Neural crest cell (in vitro differentiated cells): ENCODE data around the gene LSAMP. TPM values are rescaled to one million over a fixed set of nuclear protein-coding genes. Genes with fewer than 3 reads are reported as not detected.

Source experiments
- DNase-seq: peaks from one replicate; pipeline ENCODE4 v3.0.0; 2021; ENCODE audit warnings: low read depth, mixed read lengths, low spot score
- H3K27ac Mint-ChIP-seq: one replicate; pipeline ENCODE4 v1.8.0; 2021; ENCODE audit warnings: mild to moderate bottlenecking, mixed read lengths; ENCODE audit not compliant: unreplicated experiment
- H3K27me3 Mint-ChIP-seq: 2 replicates; pipeline ENCODE4 v1.8.0; 2021; ENCODE audit warnings: low read depth, mild to moderate bottlenecking, mixed read lengths
- H3K36me3 Mint-ChIP-seq: 2 replicates; pipeline ENCODE4 v1.8.0; 2021; ENCODE audit warnings: low read depth, mild to moderate bottlenecking, mixed read lengths
- H3K4me1 Mint-ChIP-seq: 2 replicates; pipeline ENCODE4 v1.8.0; 2021; ENCODE audit warnings: mixed read lengths
- H3K4me3 Mint-ChIP-seq: one replicate; pipeline ENCODE4 v1.8.0; 2021; ENCODE audit warnings: mild to moderate bottlenecking, mixed read lengths
- H3K9me3 Mint-ChIP-seq: 2 replicates; pipeline ENCODE4 v1.8.0; 2021; ENCODE audit warnings: mixed read lengths
- CTCF ChIP-seq: fragments of 200-600 bp; sonication (generic); conservative IDR thresholded peaks from 2 replicates; pipeline ENCODE4 v1.5.0; 2021; ENCODE audit warnings: antibody characterized with exemption, mild to moderate bottlenecking
- total RNA-seq: library from RNA; stranded (reverse); gene quantifications from 2 replicates; pipeline ENCODE4 v1.2.1, GENCODE V29; 2021

The LSAMP gene
- total RNA-seq, 1 donor from 2014 or later, result 36.7 TPM

DNA sequence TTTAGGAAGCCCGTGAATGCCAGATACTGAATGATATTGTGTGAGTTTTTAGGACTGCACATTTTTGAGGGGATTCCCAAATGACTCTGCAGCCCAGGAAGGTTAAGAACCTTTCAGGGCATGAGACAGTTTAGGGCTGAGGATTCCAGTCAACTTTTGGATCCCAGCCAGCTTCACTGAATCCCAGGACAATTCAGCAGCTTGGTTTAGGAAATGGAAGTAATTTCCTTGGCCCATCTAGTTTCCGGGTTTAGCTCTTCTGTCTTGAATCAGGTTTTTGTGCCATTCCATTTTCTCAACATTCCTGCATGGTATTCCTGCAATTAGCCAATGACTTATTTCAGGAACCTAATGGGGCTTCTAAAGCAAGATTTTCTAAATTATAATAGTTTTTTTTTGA lies 253.9 kb downstream of the LSAMP start:
- peaks cover 14% of the 10 kb centered on the region for H3K4me1 Mint-ChIP-seq
- no peak for TF ChIP-seq CTCF
- H3K4me3 Mint-ChIP-seq, result no peak overlapping the region
- H3K27me3 Mint-ChIP-seq, result no peaks in the 10 kb centered on the region
- peaks cover 3% of the 10 kb centered on the region for H3K9me3 Mint-ChIP-seq
- H3K36me3 Mint-ChIP-seq, result peaks cover 3% of the 10 kb centered on the region
- DNase-seq, result no peak
- H3K27ac Mint-ChIP-seq, result no peak overlapping the region

DNA sequence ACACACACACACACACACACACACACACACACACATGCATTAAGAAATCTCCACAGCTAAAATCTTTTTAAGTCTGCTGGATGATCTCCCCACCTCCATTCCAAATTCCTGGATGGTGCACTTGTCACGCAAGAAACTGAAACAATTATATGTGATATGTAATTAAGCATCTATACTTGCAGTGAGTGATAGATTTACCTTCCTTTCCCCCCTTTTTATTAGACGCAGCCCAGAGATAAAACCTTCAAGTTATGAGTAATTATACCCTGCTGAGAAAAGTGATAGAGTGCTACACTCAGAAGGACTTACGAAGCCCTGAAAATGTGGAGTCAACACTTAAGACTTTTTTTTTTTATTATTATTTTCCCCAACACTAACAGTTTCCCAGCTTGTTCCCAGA lies 255.2 kb downstream of the LSAMP start:
- Mint-ChIP-seq H3K4me3 (no peak overlapping the region), H3K36me3 (peaks cover 3% of the 10 kb centered on the region), H3K4me1 (peaks cover 14% of the 10 kb centered on the region), H3K27ac (no peak overlapping the region), H3K27me3 (no peaks in the 10 kb centered on the region), H3K9me3 (peaks cover 3% of the 10 kb centered on the region)
- TF ChIP-seq CTCF, result no peak
- DNase-seq, result no peak

DNA sequence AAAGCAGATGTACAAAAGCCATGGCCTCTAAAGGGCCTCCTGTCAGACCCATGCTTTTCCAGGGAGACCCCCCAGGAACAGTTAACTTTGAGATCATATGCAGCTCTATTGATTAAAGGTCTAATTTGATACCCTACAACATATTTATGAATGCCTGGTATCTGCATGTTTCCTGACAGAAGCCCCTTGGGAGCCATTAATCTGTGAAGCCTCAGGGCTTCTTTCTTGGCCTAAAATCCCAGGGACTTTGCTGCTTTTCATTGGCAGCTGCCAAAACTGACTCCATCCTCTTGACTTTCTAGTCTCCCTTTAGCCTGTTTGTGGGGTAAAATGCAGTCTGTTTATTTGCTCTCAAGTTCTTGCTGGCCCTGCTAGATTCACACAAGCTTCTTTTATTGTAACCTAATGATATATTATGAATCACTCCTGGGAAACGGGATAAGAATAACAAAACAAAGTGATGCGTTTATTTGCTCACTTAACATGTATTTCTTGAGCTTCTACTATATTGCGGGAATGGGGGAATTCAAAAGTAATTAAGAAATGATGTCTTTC lies 257.0 kb downstream of the LSAMP start:
- Mint-ChIP-seq H3K4me1 (peaks cover 14% of the 10 kb centered on the region), H3K36me3 (no peaks in the 10 kb centered on the region), H3K9me3 (no peaks in the 10 kb centered on the region), H3K4me3 (no peak overlapping the region), H3K27ac (peak overlapping the region; percentile 52), H3K27me3 (no peaks in the 10 kb centered on the region)
- DNase-seq, result no peak
- TF ChIP-seq CTCF, result no peak

GRCh38 chr3:116186049-116186448 lies 259.2 kb downstream of the LSAMP start:
- no peak for TF ChIP-seq CTCF
- H3K36me3 Mint-ChIP-seq, result no peaks in the 10 kb centered on the region
- no peak overlapping the region for H3K27ac Mint-ChIP-seq

GRCh38 chr3:116181159-116181558 lies 264.1 kb downstream of the LSAMP start:
- Mint-ChIP-seq H3K27ac (no peak overlapping the region), H3K4me1 (peaks cover 11% of the 10 kb centered on the region), H3K4me3 (no peak overlapping the region), H3K27me3 (no peaks in the 10 kb centered on the region), H3K9me3 (peaks cover 2% of the 10 kb centered on the region), H3K36me3 (no peaks in the 10 kb centered on the region)
- DNase-seq, result no peak
- no peak for TF ChIP-seq CTCF

More at GRCh38 chr3:116186049-116186448, 259.2 kb downstream of the LSAMP start:
- Mint-ChIP-seq H3K27me3 (no peaks in the 10 kb centered on the region), H3K4me3 (no peak overlapping the region), H3K9me3 (no peaks in the 10 kb centered on the region), H3K4me1 (peaks cover 14% of the 10 kb centered on the region)
- no peak for DNase-seq
